Peyer's patch (tissue), 4 donors: ENCODE data around the gene HYAL1.

ENCODE experiments used
- CTCF ChIP-seq, 6 experiments: fragments of 450-650 bp in 4 of 6; fragments of 200-600 bp in 2 of 6; sonication (generic) in 1 of 6; IDR thresholded peaks; one replicate each; pipeline ENCODE4 v1.5.1; 2017 to 2019; ENCODE audit warnings: antibody characterized with exemption in 6 of 6, mild to moderate bottlenecking in 3 of 6, moderate library complexity in 1 of 6
- POLR2A ChIP-seq, 2 donors: fragments of 450-650 bp; IDR thresholded peaks; one replicate each; pipeline ENCODE4 v1.5.1; 2017; ENCODE audit warnings: antibody characterized with exemption in 2 of 2, mild to moderate bottlenecking in 2 of 2, moderate library complexity in 2 of 2

GRCh38 chr3:50333744-50334328 lies 30.5 kb upstream of the HYAL1 start:
- TF ChIP-seq CTCF (IDR thresholded peaks at IDR 0.05) (no peak), POLR2A (IDR thresholded peaks at IDR 0.05) (no peak)
